CD4-positive, CD25-positive, alpha-beta regulatory T cell (primary cell): Measurements from ENCODE around the gene TBC1D8B. TPM values are rescaled to one million over a fixed set of nuclear protein-coding genes. Genes with fewer than 3 reads are reported as not detected.
"Not testable (repeated sequence)": the region's sequence is repeated elsewhere in the genome, so short reads cannot be mapped to it uniquely, and the experiment has no call there.

Experiments
- ATAC-seq, 2 donors: fragments of 150-1000 bp; cut with Tn5 transposase; one replicate each; pipeline ENCODE4 v1.10.0; 2021; ENCODE audit warnings: low read depth in 2 of 2, moderate number of reproducible peaks in 2 of 2, moderate library complexity in 1 of 2
- DNase-seq, 3 donors: peaks; one replicate each; pipeline versions ENCODE4 v3.0.0 to v3.0.0-alpha.2; 2012 to 2022; ENCODE audit warnings: mixed read lengths in 1 of 3
- H3K27ac ChIP-seq: one replicate; pipeline ENCODE4 v1.7.0; 2013; ENCODE audit warnings: mild to moderate bottlenecking, low read length; ENCODE audit not compliant: insufficient read depth, poor library complexity, severe bottlenecking
- H3K27me3 ChIP-seq: one replicate; pipeline ENCODE4 v1.7.0; 2013; ENCODE audit warnings: low read length; ENCODE audit not compliant: control insufficient read depth, insufficient read depth
- H3K36me3 ChIP-seq: one replicate; pipeline ENCODE4 v1.7.0; 2013; ENCODE audit warnings: mild to moderate bottlenecking, low read length, moderate library complexity; ENCODE audit not compliant: control insufficient read depth, insufficient read depth
- H3K4me1 ChIP-seq: 2 replicates; pipeline ENCODE4 v1.7.0; 2013; ENCODE audit warnings: mild to moderate bottlenecking, low read length; ENCODE audit not compliant: insufficient read depth, control insufficient read depth, poor library complexity, severe bottlenecking
- H3K4me3 ChIP-seq: one replicate; pipeline ENCODE4 v1.7.0; 2013; ENCODE audit warnings: low read depth, mild to moderate bottlenecking, low read length, moderate library complexity
- H3K9me3 ChIP-seq, 2 experiments: 1 replicate in 1 of 2; 2 replicates in 1 of 2; pipeline ENCODE4 v1.7.0; 2013; ENCODE audit warnings: low read length in 2 of 2, mild to moderate bottlenecking in 1 of 2, moderate library complexity in 1 of 2; ENCODE audit not compliant: control insufficient read depth in 2 of 2
- H3K27ac Mint-ChIP-seq, 3 donors: one replicate each; pipeline ENCODE4 v1.8.0; 2020 to 2022; ENCODE audit warnings: mild to moderate bottlenecking in 3 of 3, mixed read lengths in 3 of 3, moderate library complexity in 2 of 3
- H3K27me3 Mint-ChIP-seq: one replicate; pipeline ENCODE4 v1.8.0; 2022; ENCODE audit warnings: mild to moderate bottlenecking, mixed read lengths
- H3K36me3 Mint-ChIP-seq: one replicate; pipeline ENCODE4 v1.8.0; 2020; ENCODE audit warnings: mixed read lengths
- H3K4me1 Mint-ChIP-seq, 4 donors: one replicate each; pipeline ENCODE4 v1.8.0; 2020 to 2022; ENCODE audit warnings: mixed read lengths in 4 of 4, mild to moderate bottlenecking in 1 of 4
- H3K4me3 Mint-ChIP-seq, 4 donors: one replicate each; pipeline ENCODE4 v1.8.0; 2020 to 2022; ENCODE audit warnings: mild to moderate bottlenecking in 4 of 4, mixed read lengths in 4 of 4, moderate library complexity in 3 of 4
- H3K9me3 Mint-ChIP-seq, 7 donors: one replicate each; pipeline ENCODE4 v1.8.0; 2020 to 2022; ENCODE audit warnings: mixed read lengths in 7 of 7, mild to moderate bottlenecking in 3 of 7, moderate library complexity in 2 of 7
- polyA plus RNA-seq, 4 donors: library from polyadenylated mRNA; unstranded; fragments of 300-500 nt; fragmentation: Illumina TruSeq; gene quantifications; one replicate each; pipeline ENCODE4 v1.2.3, GENCODE V29; 2021
- total RNA-seq: library from RNA; stranded (reverse); gene quantifications from one replicate; pipeline ENCODE4 v1.2.3, GENCODE V29; 2022

TBC1D8B gene
- total and polyA plus RNA-seq, 5 donors from 2014 or later = 0.03 to 0.17 (median 0.05) TPM; not detected in 2

DNA sequence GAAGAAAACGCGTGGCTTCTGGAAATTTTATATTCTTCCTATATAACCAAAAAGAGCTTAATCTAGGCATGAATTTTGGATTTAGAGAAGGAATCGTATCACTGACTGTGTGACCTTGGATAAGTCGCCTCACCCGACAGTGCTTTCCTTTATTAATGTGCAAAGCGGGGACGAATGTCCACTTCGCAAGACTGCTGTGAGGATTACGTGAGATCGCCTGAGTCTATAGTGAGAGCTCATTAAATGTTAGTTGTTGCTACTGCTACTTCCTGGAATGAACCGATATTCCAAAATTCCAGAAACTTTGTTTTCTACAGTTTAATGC, 448 bp upstream of the TBC1D8B start:
- peaks cover 0 to 10% (median 0%) of the 10 kb centered on the region in 4 donors for H3K4me1 Mint-ChIP-seq
- Histone ChIP-seq H3K27ac (no peak overlapping the region), H3K36me3 (no peaks in the 10 kb centered on the region), H3K4me1 (no peaks in the 10 kb centered on the region), H3K27me3 (peaks cover 5% of the 10 kb centered on the region), H3K9me3 (no peaks in the 10 kb centered on the region), H3K4me3 (no peak overlapping the region)
- no peak overlapping the region for H3K27ac Mint-ChIP-seq
- peak overlapping the region in 2 of 4 donors; percentile 2 to 83 for H3K4me3 Mint-ChIP-seq
- no peaks in the 10 kb centered on the region for H3K9me3 Mint-ChIP-seq
- no peak for DNase-seq
- ATAC-seq = no peak
- peaks cover 29% of the 10 kb centered on the region for H3K27me3 Mint-ChIP-seq
- H3K36me3 Mint-ChIP-seq = no peaks in the 10 kb centered on the region

DNA sequence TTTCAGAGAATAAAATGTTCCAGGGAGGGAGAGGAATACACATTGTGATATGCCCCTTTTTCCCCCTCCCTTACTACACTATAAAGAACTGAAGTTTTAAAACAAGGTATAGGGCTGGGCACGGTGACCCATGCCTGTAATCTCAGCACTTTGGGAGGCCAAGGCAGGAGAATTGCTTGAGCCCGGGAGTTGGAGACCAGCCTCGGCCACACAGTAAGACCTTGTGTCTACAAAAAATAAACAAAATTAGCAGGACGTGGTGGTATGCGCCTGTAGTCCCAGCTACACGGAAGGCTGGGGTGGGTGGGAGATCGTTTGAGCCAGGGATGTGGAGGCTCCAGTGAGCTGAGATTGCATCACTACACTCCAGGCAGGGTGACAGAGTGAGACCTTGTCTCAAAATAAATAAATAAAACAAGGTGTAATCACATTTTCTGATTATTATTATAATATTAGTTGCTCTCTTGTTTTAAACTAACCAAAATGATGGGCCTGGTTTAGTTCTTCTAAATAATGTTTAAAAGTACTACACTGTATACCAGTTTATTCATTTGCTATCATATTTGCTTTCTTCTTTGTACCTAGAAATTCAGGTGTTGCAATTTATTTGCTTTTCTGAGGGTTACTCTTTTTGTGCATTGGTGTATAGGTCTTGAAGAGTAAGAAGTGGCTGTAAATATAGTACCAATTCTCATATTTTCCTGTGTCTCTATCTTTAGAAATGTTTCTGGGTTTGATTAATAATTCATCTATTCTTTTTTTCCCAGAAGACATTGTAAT, 8.8 kb downstream of the TBC1D8B start:
- Histone ChIP-seq H3K36me3 (no peaks in the 10 kb centered on the region), H3K4me1 (no peaks in the 10 kb centered on the region), H3K27ac (no peak overlapping the region), H3K9me3 (no peaks in the 10 kb centered on the region), H3K27me3 (no peaks in the 10 kb centered on the region), H3K4me3 (no peak overlapping the region)
- H3K4me3 Mint-ChIP-seq = no peak overlapping the region
- peaks cover 0 to 2% (median 0%) of the 10 kb centered on the region in 7 donors for H3K9me3 Mint-ChIP-seq
- H3K27me3 Mint-ChIP-seq = no peaks in the 10 kb centered on the region
- ATAC-seq (no peak), DNase-seq (no peak)
- H3K27ac Mint-ChIP-seq = no peak overlapping the region
- no peaks in the 10 kb centered on the region for H3K4me1 Mint-ChIP-seq
- H3K36me3 Mint-ChIP-seq = no peaks in the 10 kb centered on the region

DNA sequence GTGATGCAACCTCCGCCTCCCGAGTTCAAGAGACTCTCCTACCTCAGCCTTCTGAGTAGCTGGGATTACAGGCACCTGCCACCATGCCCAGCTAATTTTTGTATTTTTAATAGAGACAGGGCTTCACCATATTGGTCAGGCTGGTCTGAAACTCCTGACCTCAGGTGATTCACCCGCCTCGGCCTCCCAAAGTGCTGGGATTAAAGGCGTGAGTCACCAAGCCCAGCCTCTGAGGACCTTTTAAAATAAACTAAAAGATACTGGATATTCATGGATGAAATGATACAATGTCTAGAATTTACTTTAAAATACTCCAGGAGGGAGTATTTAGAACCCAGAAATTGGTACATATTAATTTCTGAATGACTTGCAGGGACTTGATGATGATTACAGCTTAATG, 10.5 kb downstream of the TBC1D8B start:
- H3K4me3 Mint-ChIP-seq, H3K4me3 ChIP-seq, H3K27me3 Mint-ChIP-seq: not testable (repeated sequence)

DNA sequence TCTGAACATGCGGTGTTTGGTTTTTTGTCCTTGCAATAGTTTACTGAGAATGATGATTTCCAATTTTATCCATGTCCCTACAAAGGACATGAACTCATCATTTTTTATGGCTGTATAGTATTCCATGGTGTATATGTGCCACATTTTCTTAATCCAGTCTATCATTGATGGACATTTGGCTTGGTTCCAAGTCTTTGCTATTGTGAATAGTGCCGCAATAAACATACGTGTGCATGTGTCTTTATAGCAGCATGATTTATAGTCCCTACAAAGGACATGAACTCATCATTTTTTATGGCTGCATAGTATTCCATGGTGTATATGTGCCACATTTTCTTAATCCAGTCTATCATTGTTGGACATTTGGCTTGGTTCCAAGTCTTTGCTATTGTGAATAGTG, 11.6 kb downstream of the TBC1D8B start:
- H3K36me3 Mint-ChIP-seq, H3K27ac ChIP-seq, ATAC-seq, H3K9me3 ChIP-seq, H3K27me3 Mint-ChIP-seq, H3K4me1 Mint-ChIP-seq, DNase-seq, H3K4me3 ChIP-seq, H3K27me3 ChIP-seq, H3K9me3 Mint-ChIP-seq, H3K27ac Mint-ChIP-seq, H3K4me3 Mint-ChIP-seq, H3K4me1 ChIP-seq, H3K36me3 ChIP-seq: not testable (repeated sequence)

More for the DNA sequence above, 10.5 kb downstream of the TBC1D8B start:
- not testable (repeated sequence) for H3K4me1 Mint-ChIP-seq, H3K27me3 ChIP-seq, ATAC-seq, H3K9me3 ChIP-seq, H3K4me1 ChIP-seq, H3K36me3 ChIP-seq, H3K36me3 Mint-ChIP-seq, H3K27ac Mint-ChIP-seq, DNase-seq, H3K27ac ChIP-seq, H3K9me3 Mint-ChIP-seq

DNA sequence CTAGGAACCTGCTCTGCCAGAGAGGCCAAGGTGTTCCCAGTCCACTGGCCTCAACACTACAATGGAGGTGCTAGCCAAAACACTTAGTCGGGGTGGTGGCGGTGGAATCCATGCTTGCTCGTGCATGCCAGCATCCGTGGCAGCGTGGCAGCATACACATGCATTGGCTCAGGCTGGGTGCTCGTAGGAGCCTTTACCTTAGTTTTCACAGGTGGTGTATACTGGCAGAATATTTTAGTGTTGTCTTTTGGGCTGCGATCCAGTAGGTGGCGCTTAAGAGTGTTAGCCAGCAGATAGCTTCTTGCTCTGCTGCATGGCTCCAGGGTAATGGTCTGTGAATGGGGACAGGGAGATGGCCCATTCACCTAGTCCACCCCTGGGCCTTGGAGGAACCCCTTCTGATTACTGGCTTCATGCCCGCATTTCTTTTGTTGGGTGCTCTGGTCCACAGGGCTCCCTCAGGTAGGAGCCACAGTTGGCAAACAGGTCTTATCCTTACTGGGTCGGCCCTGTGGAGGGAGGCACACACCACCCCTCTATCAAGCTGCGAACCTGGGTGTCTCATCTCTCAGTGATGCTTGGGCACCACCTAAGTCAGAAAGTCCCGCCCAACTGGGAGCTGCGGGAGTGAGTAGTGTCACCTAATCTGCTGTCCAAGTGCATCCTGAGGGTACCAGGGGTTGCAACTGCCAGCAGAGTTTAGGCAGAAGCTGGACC, 60.7 kb downstream of the TBC1D8B start:
- no peak overlapping the region for H3K4me3 ChIP-seq
- H3K27me3 Mint-ChIP-seq = peaks cover 5% of the 10 kb centered on the region
- DNase-seq = peak in 2 of 3 donors; percentile 4 to 25
- no peaks in the 10 kb centered on the region for H3K27me3 ChIP-seq
- H3K27ac ChIP-seq = no peak overlapping the region
- ATAC-seq = no peak
- no peaks in the 10 kb centered on the region for H3K36me3 Mint-ChIP-seq
- no peaks in the 10 kb centered on the region for H3K9me3 ChIP-seq
- no peaks in the 10 kb centered on the region for H3K4me1 Mint-ChIP-seq
- H3K36me3 ChIP-seq = no peaks in the 10 kb centered on the region
- peaks cover 0 to 8% (median 0%) of the 10 kb centered on the region in 7 donors for H3K9me3 Mint-ChIP-seq
- H3K27ac Mint-ChIP-seq = no peak overlapping the region
- H3K4me1 ChIP-seq = no peaks in the 10 kb centered on the region
- no peak overlapping the region for H3K4me3 Mint-ChIP-seq

DNA sequence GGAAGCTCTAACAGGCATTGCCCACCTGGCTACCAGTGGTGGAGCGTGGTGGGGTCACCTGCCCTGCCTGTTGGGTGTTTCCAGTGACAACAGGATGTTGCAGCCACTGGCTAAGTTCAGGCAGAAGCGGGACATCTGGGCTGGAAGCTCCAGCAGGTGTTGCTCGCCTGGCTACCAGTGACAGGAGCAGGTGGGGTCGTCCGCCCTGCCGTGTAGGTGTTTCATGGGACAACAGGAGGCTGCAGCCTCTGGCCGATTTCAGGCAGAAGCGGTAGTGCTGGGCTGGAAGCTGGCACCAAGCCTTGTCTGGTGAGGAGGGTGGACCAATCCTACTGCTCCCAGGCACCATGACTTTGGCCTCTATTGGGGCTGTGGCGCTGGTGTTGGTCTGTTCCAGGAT, 61.2 kb downstream of the TBC1D8B start:
- Mint-ChIP-seq H3K9me3 (peaks cover 0 to 8% (median 0%) of the 10 kb centered on the region in 7 donors), H3K4me3 (no peak overlapping the region), H3K27ac (no peak overlapping the region), H3K27me3 (peaks cover 4% of the 10 kb centered on the region), H3K36me3 (no peaks in the 10 kb centered on the region), H3K4me1 (no peaks in the 10 kb centered on the region)
- DNase-seq (no peak), ATAC-seq (no peak)
- no peak overlapping the region for H3K4me3 ChIP-seq
- H3K36me3 ChIP-seq = no peaks in the 10 kb centered on the region
- no peak overlapping the region for H3K27ac ChIP-seq
- no peaks in the 10 kb centered on the region for H3K9me3 ChIP-seq
- H3K27me3 ChIP-seq = no peaks in the 10 kb centered on the region
- H3K4me1 ChIP-seq = no peaks in the 10 kb centered on the region

DNA sequence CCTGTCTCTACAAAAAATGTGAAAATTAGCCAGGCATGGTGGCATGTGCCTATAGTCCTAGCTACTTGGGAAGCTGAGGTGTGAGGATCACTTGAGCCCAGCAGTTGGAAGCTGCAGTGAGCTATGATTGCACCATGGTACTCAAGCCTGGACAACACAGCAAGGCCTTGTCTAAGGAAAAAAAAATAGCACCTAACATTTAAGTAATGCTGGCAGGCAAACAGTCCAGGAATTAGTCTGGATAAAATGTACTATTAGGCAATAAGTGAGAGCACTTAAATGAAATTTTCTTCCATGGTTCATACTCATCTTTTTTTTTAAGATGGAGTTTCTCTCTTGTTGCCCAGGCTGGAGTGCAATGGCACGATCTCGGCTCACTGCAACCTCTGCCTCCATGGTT, 70.3 kb downstream of the TBC1D8B start:
- H3K4me1 ChIP-seq, H3K36me3 Mint-ChIP-seq, H3K9me3 Mint-ChIP-seq, H3K9me3 ChIP-seq, ATAC-seq, H3K27ac ChIP-seq, H3K36me3 ChIP-seq, H3K4me1 Mint-ChIP-seq, H3K4me3 ChIP-seq, H3K4me3 Mint-ChIP-seq, DNase-seq, H3K27ac Mint-ChIP-seq, H3K27me3 ChIP-seq, H3K27me3 Mint-ChIP-seq: not testable (repeated sequence)

DNA sequence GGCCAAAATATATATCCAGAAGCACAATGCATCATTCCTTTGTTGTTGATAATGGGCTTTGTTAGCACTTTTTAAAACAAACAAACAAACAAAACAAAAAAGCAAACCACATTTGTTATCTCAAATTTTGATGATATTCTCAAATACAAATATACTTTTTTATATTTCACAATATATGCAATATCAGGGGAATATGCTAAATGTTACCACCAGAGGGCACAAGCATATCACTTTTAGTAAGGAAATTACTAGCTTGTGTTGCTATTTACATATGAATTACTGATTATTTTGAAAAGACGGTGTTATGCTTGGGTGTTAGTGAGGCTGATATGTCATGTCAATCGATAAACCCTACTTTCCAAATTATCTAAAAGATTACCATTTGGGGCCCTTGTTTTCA, 71.6 kb downstream of the TBC1D8B start:
- Mint-ChIP-seq H3K4me1 (no peaks in the 10 kb centered on the region), H3K36me3 (no peaks in the 10 kb centered on the region), H3K27ac (no peak overlapping the region), H3K9me3 (no peaks in the 10 kb centered on the region), H3K27me3 (no peaks in the 10 kb centered on the region), H3K4me3 (no peak overlapping the region)
- Histone ChIP-seq H3K4me1 (no peaks in the 10 kb centered on the region), H3K9me3 (no peaks in the 10 kb centered on the region), H3K27me3 (no peaks in the 10 kb centered on the region), H3K27ac (no peak overlapping the region), H3K36me3 (no peaks in the 10 kb centered on the region), H3K4me3 (no peak overlapping the region)
- ATAC-seq (no peak), DNase-seq (peak in 2 of 3 donors; percentile 35 to 47)
